Stomach (tissue), 9 donors: ENCODE data around the gene PEAK1. TPM values are rescaled to one million over a fixed set of nuclear protein-coding genes. Genes with fewer than 3 reads are reported as not detected.

Experiments used
- DNase-seq, 2 donors: peaks; one replicate each; pipeline versions ENCODE4 v3.0.0 to v3.0.0-alpha.2; 2013 to 2019
- H3K27ac ChIP-seq, 5 donors: fragments of 200-600 bp in 4 of 5; sonication (generic) in 4 of 5; one replicate each; pipeline ENCODE4 v1.5.1; 2013 to 2019; ENCODE audit warnings: mild to moderate bottlenecking in 1 of 5, moderate library complexity in 1 of 5
- H3K27me3 ChIP-seq, 3 donors: fragments of 200-600 bp; sonication (generic); one replicate each; pipeline ENCODE4 v1.5.1; 2017 to 2019; ENCODE audit warnings: mixed run types in 1 of 3
- H3K36me3 ChIP-seq, 4 donors: fragments of 200-600 bp; sonication (generic); 1 replicate in 3 of 4; 2 replicates in 1 of 4; pipeline ENCODE4 v1.5.1; 2016 to 2019
- H3K4me1 ChIP-seq, 4 donors: fragments of 200-600 bp; sonication (generic); one replicate each; pipeline ENCODE4 v1.5.1; 2016 to 2019
- H3K4me3 ChIP-seq, 4 donors: fragments of 200-600 bp; sonication (generic) in 3 of 4; one replicate each; pipeline ENCODE4 v1.5.1; 2016 to 2019; ENCODE audit warnings: mild to moderate bottlenecking in 1 of 4
- H3K9me3 ChIP-seq, 4 donors: fragments of 200-600 bp; sonication (generic); one replicate each; pipeline ENCODE4 v1.5.1; 2016 to 2019
- CTCF ChIP-seq, 7 experiments: fragments of 450-650 bp in 4 of 7; fragments of 200-600 bp in 3 of 7; sonication (generic) in 3 of 7; IDR thresholded peaks; one replicate each; pipeline ENCODE4 v1.5.1; 2016 to 2019; ENCODE audit warnings: antibody characterized with exemption in 7 of 7, control low read depth in 2 of 7, mild to moderate bottlenecking in 1 of 7
- EP300 ChIP-seq: sonication (generic); formaldehyde crosslinking; IDR thresholded peaks from one replicate; pipeline ENCODE4 v1.6.1; 2017; ENCODE audit warnings: antibody characterized with exemption
- POLR2A ChIP-seq, 4 donors: fragments of 450-650 bp; IDR thresholded peaks; one replicate each; pipeline ENCODE4 v1.6.1; 2016; ENCODE audit warnings: antibody characterized with exemption in 4 of 4, control low read depth in 2 of 4, mild to moderate bottlenecking in 1 of 4, moderate library complexity in 1 of 4
- POLR2AphosphoS5 ChIP-seq, 3 donors: sonication (generic); formaldehyde crosslinking; IDR thresholded peaks; one replicate each; pipeline ENCODE4 v1.6.1; 2016; ENCODE audit warnings: antibody characterized with exemption in 3 of 3
- WGBS, 5 donors: extraction: QIAGEN DNeasy Blood & Tissue Kit in 3 of 5; methylation state at CpG; one replicate each; pipeline versions ENCODE4 v1.1.5 to v1.1.7; 2013 to 2018; 5-methylcytosine and 5-hydroxymethylcytosine counted together
- intact Hi-C: fragments of 100-400 bp; cut with DNase I; formaldehyde crosslinking; loops from one replicate; pipeline ENCODE4 v1.15.1; 2023; ENCODE audit warnings: low total_unique reads
- polyA plus RNA-seq, 3 donors: library from polyadenylated mRNA; stranded (reverse); fragments of 200-250 nt; gene quantifications; one replicate each; pipeline ENCODE4 v1.2.3, GENCODE V29; 2013
- total RNA-seq, 5 donors: library from RNA; depleted of rRNA; stranded (reverse); fragments of >200 nt; gene quantifications; one replicate each; pipeline versions ENCODE4 v1.1.0 to v1.2.3, GENCODE V29; 2014 to 2016
- donor health status: healthy with polysubstance abuse.
- donor health status: Bipolar disorder and iron deficiency.
- donor health status: healthy.

The PEAK1 gene
- total and polyA plus RNA-seq, 8 donors = 1.7 to 72.5 (median 19.4) TPM

GRCh38 chr15:77309392-77309791, 110.5 kb downstream of the PEAK1 start:
- no peak overlapping the region for H3K27ac ChIP-seq
- H3K4me1 ChIP-seq = peaks cover 0 to 8% (median 1%) of the 10 kb centered on the region in 4 donors
- TF ChIP-seq CTCF (IDR thresholded peaks at IDR 0.05) = no peak
- no peak for TF ChIP-seq POLR2AphosphoS5 (IDR thresholded peaks at IDR 0.05)
- no peak for TF ChIP-seq POLR2A (IDR thresholded peaks at IDR 0.05)
- no peak for TF ChIP-seq EP300
- DNase-seq = no peak
- no peaks in the 10 kb centered on the region for H3K9me3 ChIP-seq
- no peaks in the 10 kb centered on the region for H3K27me3 ChIP-seq
- no peak overlapping the region for H3K4me3 ChIP-seq
- no peaks in the 10 kb centered on the region for H3K36me3 ChIP-seq
- intact Hi-C loops = no loop called here

- intact Hi-C loops = no loop called here
- H3K36me3 ChIP-seq = no peaks in the 10 kb centered on the region
- H3K27ac ChIP-seq = no peak overlapping the region
- H3K4me3 ChIP-seq = no peak overlapping the region
- H3K4me1 ChIP-seq = peaks cover 0 to 8% (median 1%) of the 10 kb centered on the region in 4 donors
- no peak for DNase-seq
- TF ChIP-seq EP300 (no peak), CTCF (IDR thresholded peaks at IDR 0.05) (no peak), POLR2AphosphoS5 (IDR thresholded peaks at IDR 0.05) (no peak), POLR2A (IDR thresholded peaks at IDR 0.05) (no peak)
- WGBS, 5 donors = 88 to 90% (median 89%) methylated on average over 2 of the region's 2 CpGs
- no peaks in the 10 kb centered on the region for H3K9me3 ChIP-seq
- H3K27me3 ChIP-seq = no peaks in the 10 kb centered on the region
Measured at GRCh38 chr15:77305953-77306352, 114.0 kb downstream of the PEAK1 start.

GRCh38 chr15:77296773-77297337, 123.0 kb downstream of the PEAK1 start:
- Histone ChIP-seq H3K9me3 (no peaks in the 10 kb centered on the region), H3K36me3 (no peaks in the 10 kb centered on the region), H3K27ac (no peak overlapping the region), H3K27me3 (no peaks in the 10 kb centered on the region), H3K4me1 (no peaks in the 10 kb centered on the region), H3K4me3 (no peak overlapping the region)
- intact Hi-C loops = no loop called here
- DNase-seq = no peak
- no peak for TF ChIP-seq POLR2A (IDR thresholded peaks at IDR 0.05)
- TF ChIP-seq EP300 = no peak
- no peak for TF ChIP-seq CTCF (IDR thresholded peaks at IDR 0.05)
- no peak for TF ChIP-seq POLR2AphosphoS5 (IDR thresholded peaks at IDR 0.05)
- whole genome bisulfite sequencing, 5 donors = 74 to 85% (median 80%) methylated on average over 2 of the region's 2 CpGs

GRCh38 chr15:77295446-77295845, 124.5 kb downstream of the PEAK1 start:
- Histone ChIP-seq H3K36me3 (no peaks in the 10 kb centered on the region), H3K9me3 (no peaks in the 10 kb centered on the region), H3K4me1 (no peaks in the 10 kb centered on the region), H3K27ac (no peak overlapping the region), H3K4me3 (no peak overlapping the region), H3K27me3 (no peaks in the 10 kb centered on the region)
- WGBS, 5 donors = 79 to 92% (median 88%) methylated on average over 2 of the region's 2 CpGs
- no peak for DNase-seq
- intact Hi-C loops = no loop called here
- no peak for TF ChIP-seq POLR2AphosphoS5 (IDR thresholded peaks at IDR 0.05)

GRCh38 chr15:77292969-77293558, 126.8 kb downstream of the PEAK1 start:
- Histone ChIP-seq H3K27me3 (no peaks in the 10 kb centered on the region), H3K36me3 (no peaks in the 10 kb centered on the region), H3K9me3 (no peaks in the 10 kb centered on the region), H3K27ac (no peak overlapping the region), H3K4me1 (no peaks in the 10 kb centered on the region), H3K4me3 (no peak overlapping the region)
- intact Hi-C loops = no loop called here
- DNase-seq = no peak
- TF ChIP-seq EP300 (no peak), POLR2A (IDR thresholded peaks at IDR 0.05) (no peak), POLR2AphosphoS5 (IDR thresholded peaks at IDR 0.05) (no peak), CTCF (IDR thresholded peaks at IDR 0.05) (no peak)
- 71 to 83% (median 75%) methylated on average over 1 of the region's 1 CpG for WGBS, 5 donors
